Spinal cord (tissue), 10 donors: ENCODE data around the gene ULBP2. TPM values are rescaled to one million over a fixed set of nuclear protein-coding genes. Genes with fewer than 3 reads are reported as not detected.

ENCODE experiments used
- DNase-seq, 6 donors: peaks; one replicate each; pipeline versions ENCODE4 v3.0.0 to v3.0.0-alpha.2; 2013 to 2015; ENCODE audit warnings: low spot score in 6 of 6, low read depth in 4 of 6
- H3K27ac ChIP-seq: one replicate; pipeline ENCODE4 v1.5.1; 2013; ENCODE audit warnings: low read depth, low read length, control low read depth
- H3K27me3 ChIP-seq: one replicate; pipeline ENCODE4 v1.6.1; 2013; ENCODE audit warnings: low read length; ENCODE audit not compliant: control insufficient read depth, insufficient read depth
- H3K36me3 ChIP-seq: one replicate; pipeline ENCODE4 v1.6.1; 2013; ENCODE audit warnings: low read length; ENCODE audit not compliant: control insufficient read depth, insufficient read depth
- H3K4me1 ChIP-seq: one replicate; pipeline ENCODE4 v1.6.1; 2013; ENCODE audit warnings: low read length; ENCODE audit not compliant: control insufficient read depth, insufficient read depth
- H3K4me3 ChIP-seq: one replicate; pipeline ENCODE4 v1.5.1; 2013; ENCODE audit warnings: low read depth, low read length, control low read depth
- H3K9me3 ChIP-seq: one replicate; pipeline ENCODE4 v1.6.1; 2013; ENCODE audit warnings: low read length; ENCODE audit not compliant: control insufficient read depth, insufficient read depth
- WGBS: methylation state at CpG from one replicate; pipeline ENCODE4 v1.1.5; 2013; ENCODE audit warnings: missing lambda C conversion rate; ENCODE audit not compliant: insufficient coverage; 5-methylcytosine and 5-hydroxymethylcytosine counted together
- polyA plus RNA-seq, 2 donors: library from polyadenylated mRNA; unstranded; fragments of 120-200 nt; gene quantifications; one replicate each; pipeline ENCODE4 v1.2.1, GENCODE V29; 2013; ENCODE audit not compliant: insufficient read length in 2 of 2
- total RNA-seq, 2 donors: library from RNA; depleted of rRNA in 1 of 2; stranded (reverse); fragments of 120-200 nt in 1 of 2; fragments of >200 nt in 1 of 2; gene quantifications; one replicate each; pipeline versions ENCODE4 v1.2.3 to v1.2.4, GENCODE V29; 2013 to 2014
- donor health status: healthy.

Gene ULBP2
- total and polyA plus RNA-seq, 4 donors = 0.55 to 1.9 (median 1.3) TPM

GRCh38 chr6:149899926-149900619 lies 41.7 kb upstream of the ULBP2 start:
- Histone ChIP-seq H3K27me3 (no peaks in the 10 kb centered on the region), H3K9me3 (no peaks in the 10 kb centered on the region), H3K27ac (no peak overlapping the region), H3K36me3 (peaks cover under 1% of the 10 kb centered on the region), H3K4me1 (no peaks in the 10 kb centered on the region), H3K4me3 (no peak overlapping the region)
- DNase-seq = no peak
- WGBS = 68% methylated on average over 6 of the region's 7 CpGs

- Histone ChIP-seq H3K27me3 (no peaks in the 10 kb centered on the region), H3K27ac (no peak overlapping the region), H3K9me3 (no peaks in the 10 kb centered on the region), H3K4me3 (no peak overlapping the region), H3K4me1 (no peaks in the 10 kb centered on the region), H3K36me3 (peaks cover 5% of the 10 kb centered on the region)
- no peak for DNase-seq
- WGBS = 91% methylated on average over 10 of the region's 11 CpGs
Observed at GRCh38 chr6:149900620-149901443, 41.0 kb upstream of the ULBP2 start.

- H3K27me3 ChIP-seq = no peaks in the 10 kb centered on the region
- no peak overlapping the region for H3K4me3 ChIP-seq
- H3K27ac ChIP-seq = no peak overlapping the region
- no peaks in the 10 kb centered on the region for H3K4me1 ChIP-seq
- no peaks in the 10 kb centered on the region for H3K9me3 ChIP-seq
- DNase-seq = no peak
- H3K36me3 ChIP-seq = peaks cover 5% of the 10 kb centered on the region
- WGBS = 100% methylated on average over 2 of the region's 6 CpGs
Observed at GRCh38 chr6:149901444-149902140, 40.2 kb upstream of the ULBP2 start.

GRCh38 chr6:149903938-149904611 lies 37.7 kb upstream of the ULBP2 start:
- Histone ChIP-seq H3K36me3 (peaks cover 5% of the 10 kb centered on the region), H3K9me3 (peaks cover 6% of the 10 kb centered on the region), H3K27me3 (no peaks in the 10 kb centered on the region), H3K4me3 (no peak overlapping the region), H3K27ac (no peak overlapping the region), H3K4me1 (no peaks in the 10 kb centered on the region)
- DNase-seq = no peak
- WGBS = 74% methylated on average over 5 of the region's 5 CpGs

GRCh38 chr6:149904661-149905370 lies 37.0 kb upstream of the ULBP2 start:
- H3K27me3 ChIP-seq = no peaks in the 10 kb centered on the region
- peaks cover 5% of the 10 kb centered on the region for H3K36me3 ChIP-seq
- no peak for DNase-seq
- H3K4me1 ChIP-seq = no peaks in the 10 kb centered on the region
- no peak overlapping the region for H3K4me3 ChIP-seq
- H3K9me3 ChIP-seq = peaks cover 6% of the 10 kb centered on the region
- no peak overlapping the region for H3K27ac ChIP-seq
- WGBS = 95% methylated on average over 13 of the region's 13 CpGs

GRCh38 chr6:149905371-149905910 lies 36.4 kb upstream of the ULBP2 start:
- H3K27me3 ChIP-seq = no peaks in the 10 kb centered on the region
- no peak for DNase-seq
- H3K36me3 ChIP-seq = peaks cover 5% of the 10 kb centered on the region
- WGBS = 92% methylated on average over 18 of the region's 18 CpGs
- no peak overlapping the region for H3K27ac ChIP-seq
- no peak overlapping the region for H3K4me3 ChIP-seq
- H3K4me1 ChIP-seq = no peaks in the 10 kb centered on the region
- peaks cover 6% of the 10 kb centered on the region for H3K9me3 ChIP-seq

- Histone ChIP-seq H3K9me3 (peaks cover 6% of the 10 kb centered on the region), H3K4me1 (no peaks in the 10 kb centered on the region), H3K4me3 (no peak overlapping the region), H3K27ac (no peak overlapping the region), H3K27me3 (no peaks in the 10 kb centered on the region), H3K36me3 (peaks cover 8% of the 10 kb centered on the region)
- DNase-seq = no peak
- 83% methylated on average over 6 of the region's 6 CpGs for whole genome bisulfite sequencing
Observed at GRCh38 chr6:149905911-149906371, 35.9 kb upstream of the ULBP2 start.

GRCh38 chr6:149906405-149906804 lies 35.4 kb upstream of the ULBP2 start:
- WGBS = 87% methylated on average over 3 of the region's 4 CpGs
- H3K36me3 ChIP-seq = peaks cover 8% of the 10 kb centered on the region
- DNase-seq = no peak
- no peak overlapping the region for H3K4me3 ChIP-seq
- no peak overlapping the region for H3K27ac ChIP-seq
- no peaks in the 10 kb centered on the region for H3K4me1 ChIP-seq
- H3K27me3 ChIP-seq = no peaks in the 10 kb centered on the region
- peaks cover 6% of the 10 kb centered on the region for H3K9me3 ChIP-seq
